Brain microvascular endothelial cell (primary cell): ENCODE data around the gene KRT35.

Experiments
- DNase-seq: peaks from one replicate; pipeline ENCODE4 v3.0.0-alpha.2; 2020
- H3K27ac ChIP-seq: fragments of 250-450 bp; sonication (Bioruptor Pico); 2 replicates; pipeline ENCODE4 v1.5.1; 2020; ENCODE audit warnings: mild to moderate bottlenecking, moderate library complexity
- H3K27me3 ChIP-seq: fragments of 250-450 bp; sonication (Bioruptor Pico); replicated peaks from 2 replicates; pipeline ENCODE4 v1.5.1; 2020; ENCODE audit warnings: mild to moderate bottlenecking
- H3K36me3 ChIP-seq: fragments of 250-450 bp; sonication (Bioruptor Pico); replicated peaks from 2 replicates; pipeline ENCODE4 v1.5.1; 2020; ENCODE audit warnings: mild to moderate bottlenecking
- H3K4me3 ChIP-seq: 2 replicates; pipeline ENCODE4 v1.5.1; 2011; ENCODE audit warnings: low read depth, mild to moderate bottlenecking, control low read depth, low read length, moderate library complexity
- CTCF ChIP-seq: IDR thresholded peaks from 2 replicates; pipeline ENCODE4 v1.5.1; 2011; ENCODE audit warnings: low read depth, mild to moderate bottlenecking, moderate library complexity, low read length, control low read depth, inconsistent platforms; ENCODE audit errors: missing control alignments
- in situ Hi-C: cut with HindIII; loops from 2 replicates; pipeline ENCODE4 v1.10.0; 2017; ENCODE audit warnings: low sequenced_read_pairs, low pct_ligation_motif_present

KRT35 gene

GRCh38 chr17:41481036-41481435 lies at the start of gene KRT35:
TSS of gene KRT35 (minus strand) at chr17:41481151. CDS start at chr17:41481097, 54 bp downstream.
- Histone ChIP-seq H3K36me3 (no peaks in the 10 kb centered on the region), H3K27ac (no peak within 1 kb of the TSS), H3K4me3 (no peak within 1 kb of the TSS), H3K27me3 (no peaks in the 10 kb centered on the region)
- in situ Hi-C loops = no loop called here
- no peak for TF ChIP-seq CTCF
- DNase-seq = no peak

- DNase-seq = peak; percentile 96
- H3K27me3 ChIP-seq = no peaks in the 10 kb centered on the region
- H3K4me3 ChIP-seq = no peak overlapping the region
- in situ Hi-C loops = no loop called here
- H3K27ac ChIP-seq = peak overlapping the region; percentile 47
- H3K36me3 ChIP-seq = no peaks in the 10 kb centered on the region
- TF ChIP-seq CTCF = no peak
These were observed 49.4 kb upstream of the KRT35 start for GRCh38 chr17:41530062-41531048.

- peak overlapping the region; percentile 47 for H3K27ac ChIP-seq
- H3K27me3 ChIP-seq = no peaks in the 10 kb centered on the region
- no peak overlapping the region for H3K4me3 ChIP-seq
- no peaks in the 10 kb centered on the region for H3K36me3 ChIP-seq
- DNase-seq = no peak
- in situ Hi-C loops = no loop called here
- TF ChIP-seq CTCF = no peak
These were observed 48.6 kb upstream of the KRT35 start for GRCh38 chr17:41529491-41529915.

- Histone ChIP-seq H3K4me3 (no peak overlapping the region), H3K27ac (no peak overlapping the region), H3K27me3 (no peaks in the 10 kb centered on the region), H3K36me3 (no peaks in the 10 kb centered on the region)
- DNase-seq = no peak
- no peak for TF ChIP-seq CTCF
- in situ Hi-C loops = no loop called here
These were observed 48.0 kb upstream of the KRT35 start for GRCh38 chr17:41528959-41529353.

GRCh38 chr17:41527063-41528023 lies 46.4 kb upstream of the KRT35 start:
- no peak for TF ChIP-seq CTCF
- no peaks in the 10 kb centered on the region for H3K27me3 ChIP-seq
- peak overlapping the region; percentile 52 for H3K4me3 ChIP-seq
- DNase-seq = no peak
- H3K36me3 ChIP-seq = no peaks in the 10 kb centered on the region
- no peak overlapping the region for H3K27ac ChIP-seq
- in situ Hi-C loops = no loop called here
